HG03520 (cell line): Measurements from ENCODE around the gene TP73.
A peak's percentile ranks its signal among the peaks of the same experiment; 100 is the strongest.

Source experiments
- ATAC-seq: cut with Tn5 transposase; IDR thresholded peaks from one replicate; pipeline ENCODE4 v1.9.1; 2021; ENCODE audit warnings: mild to moderate bottlenecking, moderate library complexity; ENCODE audit not compliant: unreplicated experiment

The TP73 gene

GRCh38 chr1:3633344-3634058 is 18.8 kb upstream of the TP73 start:
- no peak for ATAC-seq

- no peak for ATAC-seq
Measured at GRCh38 chr1:3634059-3634800, 18.1 kb upstream of the TP73 start.

GRCh38 chr1:3636080-3636479 is 16.2 kb upstream of the TP73 start:
- ATAC-seq, result no peak

GRCh38 chr1:3636531-3636930 is 15.8 kb upstream of the TP73 start:
- ATAC-seq, result no peak

- ATAC-seq, result no peak
Measured at GRCh38 chr1:3638027-3638426, 14.3 kb upstream of the TP73 start.

- ATAC-seq, result no peak
Measured at GRCh38 chr1:3638676-3639075, 13.6 kb upstream of the TP73 start.

- no peak for ATAC-seq
Measured at GRCh38 chr1:3639397-3639911, 12.9 kb upstream of the TP73 start.

- no peak for ATAC-seq
Measured at GRCh38 chr1:3640121-3640837, 12.0 kb upstream of the TP73 start.

- ATAC-seq, result no peak
Measured at GRCh38 chr1:3641046-3641760, 11.1 kb upstream of the TP73 start.

GRCh38 chr1:3641816-3642215 is 10.5 kb upstream of the TP73 start:
- no peak for ATAC-seq

GRCh38 chr1:3642919-3643675 is 9.2 kb upstream of the TP73 start:
- no peak for ATAC-seq

- ATAC-seq, result no peak
Measured at GRCh38 chr1:3644273-3644672, 8.0 kb upstream of the TP73 start.

- ATAC-seq, result no peak
Measured at GRCh38 chr1:3645247-3645646, 7.1 kb upstream of the TP73 start.

GRCh38 chr1:3645666-3646355 is 6.5 kb upstream of the TP73 start:
- ATAC-seq, result no peak

- ATAC-seq, result no peak
Measured at GRCh38 chr1:3646596-3646995, 5.7 kb upstream of the TP73 start.

- ATAC-seq, result peak; percentile 91
Measured at GRCh38 chr1:3649342-3650247, 2.7 kb upstream of the TP73 start, which contains the start of gene WRAP73. WRAP73 (minus strand) TSS chr1:3650103; CDS start chr1:3649999, 104 bp downstream.

- no peak for ATAC-seq
Measured at GRCh38 chr1:3650248-3651025, 1.9 kb upstream of the TP73 start.
